Lung (tissue), 12 donors: ENCODE measurements around the gene SCUBE3. TPM values are rescaled to one million over a fixed set of nuclear protein-coding genes. Genes with fewer than 3 reads are reported as not detected.

Experiments
- ATAC-seq: fragments of 200-7000 bp; cut with Tn5 transposase; one replicate; pipeline ENCODE4 v1.9.1; 2020; ENCODE audit warnings: moderate number of reproducible peaks; ENCODE audit not compliant: insufficient read depth, low FRiP score
- DNase-seq, 3 donors: peaks; one replicate each; pipeline ENCODE4 v3.0.0-alpha.2; 2013 to 2017
- H3K27ac ChIP-seq, 2 donors: one replicate each; pipeline ENCODE4 v1.5.1; 2013; ENCODE audit warnings: mild to moderate bottlenecking in 2 of 2, moderate library complexity in 2 of 2, control low read depth in 1 of 2, inconsistent platforms in 1 of 2, low read depth in 1 of 2, low read length in 1 of 2
- H3K27me3 ChIP-seq, 3 donors: one replicate each; pipeline ENCODE4 v1.5.1; 2013; ENCODE audit warnings: low read length in 2 of 3; ENCODE audit not compliant: control insufficient read depth in 3 of 3, insufficient read depth in 3 of 3
- H3K36me3 ChIP-seq, 4 donors: one replicate each; pipeline ENCODE4 v1.5.1; 2013; ENCODE audit warnings: low read length in 4 of 4, mild to moderate bottlenecking in 1 of 4, moderate library complexity in 1 of 4; ENCODE audit not compliant: control insufficient read depth in 4 of 4, insufficient read depth in 4 of 4
- H3K4me1 ChIP-seq, 5 donors: one replicate each; pipeline ENCODE4 v1.5.1; 2013; ENCODE audit warnings: low read length in 5 of 5, mild to moderate bottlenecking in 2 of 5, moderate library complexity in 1 of 5; ENCODE audit not compliant: control insufficient read depth in 5 of 5, insufficient read depth in 5 of 5
- H3K4me3 ChIP-seq: one replicate; pipeline ENCODE4 v1.5.1; 2013; ENCODE audit warnings: mild to moderate bottlenecking, control low read depth, moderate library complexity
- H3K9ac ChIP-seq, 2 donors: one replicate each; pipeline ENCODE4 v1.5.1; 2013; ENCODE audit warnings: low read length in 2 of 2, control low read depth in 1 of 2; ENCODE audit not compliant: insufficient read depth in 1 of 2
- H3K9me3 ChIP-seq, 4 donors: one replicate each; pipeline ENCODE4 v1.5.1; 2013; ENCODE audit warnings: low read length in 3 of 4, mild to moderate bottlenecking in 1 of 4, moderate library complexity in 1 of 4; ENCODE audit not compliant: control insufficient read depth in 4 of 4, insufficient read depth in 3 of 4
- CTCF ChIP-seq: IDR thresholded peaks from 2 replicates; pipeline ENCODE4 v1.5.1; 2012; ENCODE audit warnings: mild to moderate bottlenecking; ENCODE audit errors: control extremely low read depth, extremely low read depth
- WGBS, 2 donors: extraction: QIAGEN DNeasy Blood & Tissue Kit; methylation state at CpG; one replicate each; pipeline ENCODE4 v1.1.7; 2013; 5-methylcytosine and 5-hydroxymethylcytosine counted together
- polyA plus RNA-seq, 2 donors: library from polyadenylated mRNA; stranded (reverse); fragments of 200-250 nt; gene quantifications; one replicate each; pipeline ENCODE4 v1.2.1, GENCODE V29; 2013
- total RNA-seq, 2 donors: library from RNA; depleted of rRNA in 1 of 2; stranded (reverse); fragments of >200 nt in 1 of 2; gene quantifications; one replicate each; pipeline ENCODE4 v1.2.1, GENCODE V29; 2014 to 2021
- donor health status: control.
- donor health status: control.
- donor health status: Bipolar disorder and iron deficiency.
- donor health status: healthy.
- donor health status: DM: yes; HTN: yes; CAD: no.

SCUBE3 gene
- total and polyA plus RNA-seq, 4 donors, result 0.02 to 2.1 (median 0.92) TPM

GRCh38 chr6:35264550-35265274, 51.0 kb downstream of the SCUBE3 start:
- Histone ChIP-seq H3K9me3 (no peaks in the 10 kb centered on the region), H3K36me3 (peaks cover 0 to 2% (median 0%) of the 10 kb centered on the region in 4 donors), H3K4me3 (no peak overlapping the region), H3K9ac (no peak overlapping the region), H3K27ac (no peak overlapping the region), H3K4me1 (peaks cover 0 to 13% (median 1%) of the 10 kb centered on the region in 5 donors), H3K27me3 (no peaks in the 10 kb centered on the region)
- DNase-seq (no peak), ATAC-seq (no peak)
- TF ChIP-seq CTCF, result no peak

- peaks cover 0 to 10% (median 0%) of the 10 kb centered on the region in 5 donors for H3K4me1 ChIP-seq
- H3K4me3 ChIP-seq, result no peak overlapping the region
- H3K27ac ChIP-seq, result peak overlapping the region in 1 of 2 donors; percentile 45
- H3K9ac ChIP-seq, result no peak overlapping the region
- TF ChIP-seq CTCF, result no peak
- 87 to 90% methylated on average over 2 of the region's 2 CpGs for WGBS, 2 donors
- no peaks in the 10 kb centered on the region for H3K9me3 ChIP-seq
- no peak for ATAC-seq
- H3K27me3 ChIP-seq, result no peaks in the 10 kb centered on the region
- H3K36me3 ChIP-seq, result peaks cover 0 to 2% (median 0%) of the 10 kb centered on the region in 4 donors
- no peak for DNase-seq
Measured at GRCh38 chr6:35265523-35265922, 51.8 kb downstream of the SCUBE3 start.

GRCh38 chr6:35267446-35267845, 53.7 kb downstream of the SCUBE3 start:
- no peak overlapping the region for H3K4me3 ChIP-seq
- 93 to 94% methylated on average over 8 of the region's 8 CpGs for WGBS, 2 donors
- no peak overlapping the region for H3K9ac ChIP-seq
- no peak for TF ChIP-seq CTCF
- peaks cover 0 to 4% (median 0%) of the 10 kb centered on the region in 5 donors for H3K4me1 ChIP-seq
- no peaks in the 10 kb centered on the region for H3K9me3 ChIP-seq
- no peaks in the 10 kb centered on the region for H3K27me3 ChIP-seq
- H3K36me3 ChIP-seq, result peaks cover 0 to 2% (median under 1%) of the 10 kb centered on the region in 4 donors
- DNase-seq, result no peak
- no peak overlapping the region for H3K27ac ChIP-seq
- ATAC-seq, result no peak
